A549 treated with CpdA at 1 μM for 4 hours (cell line): Measurements from ENCODE around the gene MALRD1. TPM values are rescaled to one million over a fixed set of nuclear protein-coding genes. Genes with fewer than 3 reads are reported as not detected.

ENCODE experiments used
- total RNA-seq: library from RNA; stranded (reverse); fragments of 200-300 nt; extraction: Qiagen RNA extraction; gene quantifications from 5 replicates; pipeline ENCODE4 v1.2.3, GENCODE V29; 2022; ENCODE audit warnings: low read depth

MALRD1 gene
- total RNA-seq: 0.02 TPM in 1 of 5 replicates, not detected in the others

GRCh38 chr10:19048489-19048888 is at the start of gene MALRD1:
TSS of gene MALRD1 (plus strand) at chr10:19048801. CDS start at chr10:19048939, 138 bp downstream.

